Fibroblast of upper back skin (primary cell): ENCODE results near the gene SYNPO2.
"Not testable (repeated sequence)": the region's sequence is repeated elsewhere in the genome, so short reads cannot be mapped to it uniquely, and the experiment has no call there.

ENCODE experiments used
- DNase-seq: peaks from one replicate; pipeline ENCODE4 v3.0.0-alpha.2; 2013

Gene SYNPO2

DNA sequence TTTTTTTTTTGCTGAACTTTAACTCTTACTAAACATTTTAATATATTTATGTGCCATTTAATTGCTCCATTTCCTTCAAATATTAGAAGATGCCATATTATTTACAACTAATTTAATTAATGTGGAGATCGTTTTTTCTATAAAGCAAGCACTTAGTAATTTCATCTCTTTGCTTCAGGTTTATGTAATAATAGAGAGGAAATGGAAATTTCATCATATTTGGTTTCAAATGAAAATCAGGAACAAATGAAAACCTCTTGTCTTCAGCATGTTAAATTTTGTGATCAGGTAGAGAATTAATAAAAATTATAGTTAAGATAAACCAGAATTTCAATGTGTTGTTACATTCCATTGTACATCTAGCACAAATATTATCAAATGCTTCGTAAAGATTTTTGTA lies 120.1 kb downstream of the SYNPO2 start:
- no peak for DNase-seq

DNA sequence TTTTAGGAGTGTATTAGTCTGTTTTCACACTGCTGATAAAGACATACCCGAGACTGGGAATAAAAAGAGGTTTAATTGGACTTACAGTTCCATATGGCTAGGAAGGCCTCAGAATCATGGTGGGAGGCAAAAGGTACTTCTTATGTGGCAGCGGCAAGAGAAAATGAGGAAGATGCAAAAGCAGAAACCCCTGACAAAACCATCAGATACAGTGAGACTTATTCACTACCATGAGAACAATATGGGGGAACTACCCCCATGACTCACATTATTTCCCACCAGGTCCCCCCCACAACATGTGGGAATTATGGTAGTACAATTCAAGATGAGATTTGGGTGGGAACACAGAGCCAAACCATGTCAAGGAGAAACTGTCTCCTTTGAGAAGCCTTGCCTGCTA lies 121.6 kb downstream of the SYNPO2 start:
- DNase-seq: not testable (repeated sequence)

DNA sequence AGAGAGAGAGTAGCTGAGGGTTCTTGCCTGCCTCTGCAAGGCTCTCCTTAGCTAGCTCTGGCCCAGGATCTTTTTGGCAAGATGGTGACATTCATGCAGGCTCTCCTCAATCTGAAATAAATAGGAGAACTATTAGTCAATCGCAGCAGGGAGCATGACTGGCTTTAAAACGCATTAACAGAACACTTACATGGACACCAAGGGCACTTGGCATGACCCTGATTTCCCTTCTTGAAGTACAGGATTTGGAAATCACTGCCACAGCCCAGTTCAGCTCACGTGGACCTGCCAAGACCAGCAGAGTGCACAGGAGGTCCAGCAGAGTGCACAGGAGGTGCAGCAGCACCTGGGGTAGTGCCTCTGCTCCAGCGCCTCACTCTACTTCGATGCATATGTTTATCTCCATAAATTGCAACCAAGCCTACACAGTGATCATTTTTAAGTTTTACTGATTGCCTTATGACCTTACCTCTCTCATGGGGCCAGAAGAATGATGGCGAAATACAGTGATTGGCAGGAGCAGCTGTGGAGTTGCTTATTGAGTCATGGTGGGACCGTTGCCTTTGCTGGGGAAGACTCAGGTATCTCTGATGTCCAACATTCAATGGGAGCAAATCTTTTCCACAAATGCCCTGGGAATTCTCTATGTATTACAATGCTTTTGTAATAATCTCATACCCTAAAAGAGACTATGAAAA lies 122.4 kb downstream of the SYNPO2 start:
- peak; percentile 21 for DNase-seq

DNA sequence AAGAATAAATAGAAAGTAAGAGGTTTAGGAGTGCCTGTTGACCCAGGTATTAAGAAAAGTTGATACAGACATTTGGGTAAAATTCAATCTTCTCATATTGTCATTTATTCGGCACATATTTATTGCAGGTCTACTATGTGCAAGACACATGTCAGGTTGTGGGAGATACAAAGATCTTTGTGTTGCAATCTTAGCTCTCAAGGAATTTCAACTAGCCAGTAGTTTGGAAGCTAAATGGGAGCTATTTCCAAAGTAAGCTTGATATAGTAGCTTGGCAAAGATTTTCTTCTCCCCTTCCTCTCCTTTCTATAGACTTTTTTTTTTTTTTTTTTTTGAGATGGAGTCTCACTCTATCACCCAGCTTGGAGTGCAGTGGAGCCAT lies 122.9 kb downstream of the SYNPO2 start:
- no peak for DNase-seq

DNA sequence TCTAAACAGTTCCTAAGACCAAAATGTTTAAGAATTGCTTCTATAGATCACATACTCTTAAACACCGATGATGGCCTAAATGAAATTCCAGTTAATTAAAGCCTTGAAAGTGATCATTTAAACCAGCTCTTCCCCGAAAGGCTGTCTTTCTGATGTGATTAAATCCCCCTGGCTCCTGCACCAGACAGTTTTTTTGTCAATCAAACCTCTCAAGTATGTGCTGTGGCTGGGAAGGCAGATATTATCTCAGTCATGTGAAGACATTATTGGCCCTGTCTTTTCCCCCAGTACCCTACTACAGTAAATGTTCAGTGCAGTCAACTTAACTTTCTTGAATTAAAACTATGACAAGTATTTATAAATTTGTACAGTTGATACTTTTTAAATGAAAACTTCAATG lies 126.0 kb downstream of the SYNPO2 start:
- DNase-seq: no peak

DNA sequence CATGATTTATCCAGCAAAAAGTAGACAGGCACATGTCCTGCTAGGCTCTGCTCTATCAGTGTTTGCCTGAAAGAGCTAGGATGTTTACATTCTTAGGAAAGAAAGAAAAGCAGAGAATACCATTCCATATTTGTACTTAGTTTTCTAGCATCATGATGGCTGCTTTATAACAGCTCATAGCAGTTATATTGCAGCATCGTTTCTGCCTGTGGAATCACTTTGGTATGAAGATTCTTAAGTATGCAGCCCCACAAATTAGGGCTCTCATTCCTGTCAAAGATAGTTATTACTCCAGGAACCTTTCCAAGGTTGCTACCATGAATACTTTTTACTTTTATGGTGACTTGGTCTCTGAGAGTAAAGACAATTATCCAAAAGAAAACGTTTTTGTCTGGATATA lies 128.0 kb downstream of the SYNPO2 start:
- peak; percentile 94 for DNase-seq

DNA sequence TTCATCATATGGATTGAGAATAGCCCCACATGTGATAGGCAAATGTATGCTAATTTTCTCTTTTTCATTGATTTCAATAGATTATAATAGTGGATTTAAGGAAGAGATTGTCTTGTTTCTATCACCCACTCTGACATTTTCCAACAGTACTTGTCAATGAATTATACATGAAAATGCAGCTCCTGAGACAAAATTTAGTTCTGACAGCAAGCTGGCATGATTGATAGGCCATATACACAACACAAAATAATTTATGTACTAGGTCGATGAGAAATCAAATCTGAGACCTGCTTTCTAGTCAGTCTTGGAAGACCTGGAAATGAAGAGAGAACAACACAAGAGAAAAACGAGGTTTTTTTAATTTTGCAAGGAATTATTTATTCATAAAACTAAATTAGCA lies 129.0 kb downstream of the SYNPO2 start:
- DNase-seq: no peak

DNA sequence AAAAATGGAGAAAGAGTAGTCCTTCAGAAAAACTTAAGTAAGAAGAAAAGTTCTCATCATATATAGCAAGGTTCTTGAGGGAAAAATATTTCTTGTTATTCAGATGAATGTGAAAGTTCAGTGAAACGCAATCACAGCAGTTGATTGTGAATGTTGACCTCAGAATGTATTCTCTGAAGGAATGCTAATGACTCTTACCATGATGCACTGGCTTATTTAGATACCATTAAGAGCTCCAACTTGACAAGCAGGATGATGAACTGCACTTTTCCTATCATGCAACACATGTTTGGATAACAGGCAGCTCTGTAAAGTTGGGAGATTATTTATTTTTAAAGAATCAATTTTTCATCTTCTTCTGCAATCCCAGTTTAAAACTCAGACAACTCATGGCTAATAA lies 131.5 kb downstream of the SYNPO2 start:
- DNase-seq: peak; percentile 72

DNA sequence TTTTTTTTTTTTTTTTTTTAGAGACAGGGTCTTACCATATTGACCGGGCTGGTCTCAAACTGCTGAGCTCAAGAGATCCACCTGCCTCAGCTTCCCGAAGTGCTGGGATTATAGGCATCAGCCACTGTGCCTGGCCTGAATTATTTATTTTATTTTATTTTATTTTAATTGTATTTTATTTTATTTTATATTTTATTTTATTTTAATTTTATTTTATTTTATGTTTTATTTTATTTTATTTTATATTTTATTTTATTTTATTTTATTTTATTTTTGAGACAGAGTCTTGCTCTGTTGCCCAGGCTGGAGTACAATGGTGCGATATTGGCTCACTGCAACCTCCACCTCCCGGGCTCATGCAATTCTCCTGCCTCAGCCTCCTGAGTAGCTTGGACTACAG lies 133.9 kb downstream of the SYNPO2 start:
- not testable (repeated sequence) for DNase-seq

DNA sequence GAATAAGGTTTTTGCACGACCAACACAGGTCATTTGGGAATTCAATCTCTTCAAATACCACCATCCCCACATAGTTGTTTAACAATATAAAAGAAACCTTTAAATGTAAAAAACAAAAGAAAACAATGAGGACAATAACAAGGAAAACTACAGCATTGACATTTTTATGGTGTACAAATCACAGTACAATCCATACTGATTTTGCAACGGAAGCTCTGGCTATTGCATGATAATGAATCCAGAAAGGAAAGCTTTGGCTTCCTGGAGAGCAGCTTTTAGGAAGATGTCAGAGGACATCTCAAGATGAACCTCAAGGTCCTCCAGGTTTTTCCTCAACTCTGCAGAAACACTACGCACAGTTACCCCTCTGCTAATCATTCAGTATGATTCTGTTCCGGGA lies 135.4 kb downstream of the SYNPO2 start:
- no peak for DNase-seq

DNA sequence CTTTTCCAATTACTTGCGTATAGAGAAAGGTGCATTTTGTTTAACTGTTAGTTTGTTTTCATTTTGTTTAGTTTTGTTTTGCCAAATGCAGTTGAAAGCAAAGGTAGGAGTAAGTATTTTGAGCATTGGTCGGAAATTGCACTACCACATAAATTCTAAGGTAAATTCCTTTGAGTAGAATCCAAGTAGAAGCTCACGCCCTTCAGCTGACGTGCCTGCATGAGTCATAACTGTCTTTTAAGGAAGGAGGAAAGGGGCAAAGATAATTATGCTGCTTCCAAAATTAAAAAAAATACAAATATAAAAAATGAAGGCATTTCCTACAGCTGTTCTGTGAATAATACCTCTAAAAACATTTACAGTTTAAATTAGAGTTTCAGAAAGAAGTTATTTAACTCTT lies 136.8 kb downstream of the SYNPO2 start:
- peak; percentile 62 for DNase-seq

DNA sequence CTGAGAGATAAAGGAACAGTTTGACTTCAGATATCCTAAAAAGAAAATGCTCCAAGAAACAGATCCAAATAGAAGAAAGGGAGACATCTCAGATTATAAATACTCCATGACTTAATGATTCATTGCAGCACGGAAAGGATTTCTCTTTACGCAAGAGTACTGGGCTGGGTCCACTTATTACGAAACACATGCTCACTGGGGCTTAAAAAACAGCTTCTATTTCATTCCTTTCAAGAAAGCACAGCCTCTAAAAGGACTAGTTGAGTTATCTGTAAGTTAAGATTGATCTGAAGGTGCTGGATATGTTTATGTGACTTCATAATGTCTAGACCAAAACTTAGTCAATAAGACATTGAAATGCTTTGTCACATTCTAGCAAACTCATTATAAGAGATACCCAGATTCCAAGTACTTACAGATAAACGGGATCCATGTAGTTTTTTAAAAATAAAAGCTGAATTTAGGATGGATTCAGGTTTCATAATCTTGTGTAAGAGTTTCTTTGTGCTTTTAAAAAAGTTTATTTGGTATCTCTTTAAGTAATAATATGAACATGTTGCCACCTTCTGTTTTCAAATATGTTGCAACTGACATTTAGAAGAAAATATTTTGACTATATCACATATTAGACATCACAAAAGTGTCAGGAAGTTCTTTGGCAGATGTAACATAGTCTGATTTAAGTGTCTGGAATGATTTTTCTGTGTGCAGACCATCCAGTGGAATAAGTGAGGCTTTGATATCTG lies 137.4 kb downstream of the SYNPO2 start:
- peak; percentile 89 for DNase-seq

DNA sequence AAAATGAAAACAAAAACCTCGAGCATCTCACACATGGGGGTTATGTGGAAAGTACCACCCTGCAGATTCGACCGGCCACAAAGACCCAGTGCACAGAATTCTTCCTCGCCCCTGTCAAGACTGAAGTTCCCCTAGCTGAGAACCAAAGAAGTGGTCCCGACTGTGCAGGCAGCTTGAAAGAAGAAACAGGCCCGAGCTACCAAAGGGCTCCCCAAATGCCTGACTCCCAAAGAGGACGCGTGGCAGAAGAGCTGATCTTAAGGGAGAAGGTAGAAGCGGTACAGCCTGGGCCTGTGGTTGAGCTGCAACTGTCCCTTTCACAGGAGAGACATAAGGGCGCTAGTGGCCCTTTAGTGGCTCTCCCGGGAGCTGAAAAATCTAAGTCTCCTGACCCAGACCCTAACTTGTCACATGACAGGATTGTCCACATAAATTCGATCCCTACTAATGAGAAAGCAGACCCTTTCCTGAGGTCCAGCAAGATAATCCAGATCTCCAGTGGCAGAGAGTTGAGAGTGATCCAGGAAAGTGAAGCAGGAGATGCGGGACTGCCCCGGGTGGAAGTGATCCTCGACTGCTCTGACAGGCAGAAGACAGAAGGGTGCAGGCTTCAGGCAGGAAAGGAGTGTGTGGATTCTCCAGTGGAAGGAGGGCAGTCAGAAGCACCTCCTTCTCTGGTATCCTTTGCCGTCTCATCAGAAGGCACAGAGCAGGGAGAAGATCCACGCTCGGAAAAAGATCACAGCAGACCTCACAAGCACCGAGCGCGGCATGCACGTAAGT lies 138.2 kb downstream of the SYNPO2 start:
- DNase-seq: no peak

DNA sequence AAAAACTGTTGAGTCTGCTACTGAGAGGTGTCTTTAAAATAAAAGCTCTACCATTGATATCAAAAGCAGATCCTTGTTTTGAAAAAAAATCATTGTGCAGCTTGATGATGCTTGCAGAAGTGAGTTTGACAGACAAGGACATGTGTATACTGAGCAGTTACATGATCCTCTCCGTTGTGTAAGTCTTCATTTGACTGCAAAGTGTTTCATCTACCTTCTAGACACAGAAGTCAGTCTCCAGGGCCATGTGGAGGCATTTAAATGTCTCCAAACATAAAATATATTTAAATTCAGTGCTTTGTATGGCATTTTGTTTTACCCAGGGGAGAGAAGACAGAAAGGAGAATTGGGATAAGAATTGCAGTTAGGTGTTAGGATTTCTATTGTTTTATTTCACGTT lies 139.2 kb downstream of the SYNPO2 start:
- no peak for DNase-seq

DNA sequence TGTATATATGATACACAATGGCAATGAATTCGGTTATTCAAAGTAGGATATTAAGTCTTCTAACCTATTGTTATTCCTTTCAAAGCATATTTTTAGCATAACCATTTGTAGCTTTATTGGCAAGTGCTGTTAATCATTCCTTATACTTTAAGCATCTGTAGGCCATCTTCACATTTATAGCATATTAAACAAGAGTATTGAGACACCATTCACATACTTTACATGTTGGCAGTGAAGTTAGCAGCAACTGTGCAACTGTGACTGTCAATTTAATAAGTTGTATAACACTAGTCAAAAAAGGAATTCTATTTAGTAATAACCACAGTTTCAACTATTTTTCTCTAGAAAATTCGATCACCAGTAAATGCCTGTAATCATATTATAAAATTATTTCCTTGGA lies 139.6 kb downstream of the SYNPO2 start:
- no peak for DNase-seq

DNA sequence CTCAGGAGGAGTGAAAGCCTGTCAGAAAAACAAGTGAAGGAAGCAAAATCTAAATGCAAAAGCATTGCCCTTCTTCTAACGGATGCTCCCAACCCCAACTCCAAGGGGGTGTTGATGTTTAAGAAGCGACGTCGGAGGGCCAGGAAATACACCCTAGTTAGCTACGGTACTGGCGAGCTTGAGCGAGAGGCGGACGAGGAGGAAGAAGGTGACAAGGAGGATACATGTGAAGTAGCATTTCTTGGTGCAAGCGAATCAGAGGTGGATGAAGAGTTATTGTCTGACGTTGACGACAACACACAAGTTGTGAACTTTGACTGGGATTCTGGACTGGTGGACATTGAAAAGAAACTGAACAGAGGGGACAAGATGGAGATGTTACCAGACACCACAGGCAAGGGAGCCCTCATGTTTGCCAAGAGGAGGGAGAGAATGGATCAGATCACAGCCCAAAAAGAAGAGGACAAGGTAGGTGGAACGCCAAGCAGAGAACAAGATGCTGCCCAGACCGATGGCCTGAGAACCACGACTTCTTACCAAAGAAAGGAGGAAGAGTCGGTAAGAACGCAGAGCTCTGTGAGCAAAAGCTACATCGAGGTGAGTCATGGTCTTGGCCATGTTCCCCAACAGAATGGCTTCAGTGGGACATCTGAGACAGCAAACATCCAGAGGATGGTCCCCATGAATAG lies 141.3 kb downstream of the SYNPO2 start:
- DNase-seq: no peak

DNA sequence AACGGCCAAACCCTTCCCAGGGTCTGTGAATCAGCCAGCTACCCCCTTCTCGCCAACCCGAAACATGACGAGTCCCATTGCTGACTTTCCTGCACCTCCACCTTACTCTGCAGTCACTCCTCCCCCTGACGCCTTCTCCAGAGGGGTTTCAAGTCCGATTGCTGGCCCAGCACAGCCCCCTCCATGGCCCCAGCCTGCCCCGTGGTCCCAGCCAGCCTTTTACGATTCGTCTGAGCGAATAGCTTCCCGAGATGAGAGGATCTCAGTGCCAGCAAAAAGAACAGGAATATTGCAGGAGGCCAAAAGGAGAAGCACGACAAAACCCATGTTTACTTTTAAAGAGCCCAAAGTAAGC lies 141.9 kb downstream of the SYNPO2 start:
- DNase-seq: no peak

DNA sequence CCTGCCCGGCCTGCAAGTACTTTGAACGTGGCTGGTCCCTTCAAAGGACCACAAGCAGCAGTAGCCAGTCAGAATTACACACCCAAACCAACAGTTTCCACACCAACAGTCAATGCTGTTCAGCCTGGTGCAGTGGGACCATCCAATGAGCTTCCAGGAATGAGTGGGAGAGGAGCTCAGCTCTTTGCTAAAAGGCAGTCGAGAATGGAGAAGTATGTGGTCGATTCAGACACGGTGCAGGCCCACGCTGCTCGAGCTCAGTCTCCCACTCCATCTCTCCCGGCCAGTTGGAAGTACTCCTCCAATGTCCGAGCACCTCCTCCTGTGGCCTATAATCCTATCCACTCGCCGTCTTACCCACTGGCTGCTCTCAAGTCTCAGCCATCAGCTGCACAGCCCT lies 142.6 kb downstream of the SYNPO2 start:
- no peak for DNase-seq

DNA sequence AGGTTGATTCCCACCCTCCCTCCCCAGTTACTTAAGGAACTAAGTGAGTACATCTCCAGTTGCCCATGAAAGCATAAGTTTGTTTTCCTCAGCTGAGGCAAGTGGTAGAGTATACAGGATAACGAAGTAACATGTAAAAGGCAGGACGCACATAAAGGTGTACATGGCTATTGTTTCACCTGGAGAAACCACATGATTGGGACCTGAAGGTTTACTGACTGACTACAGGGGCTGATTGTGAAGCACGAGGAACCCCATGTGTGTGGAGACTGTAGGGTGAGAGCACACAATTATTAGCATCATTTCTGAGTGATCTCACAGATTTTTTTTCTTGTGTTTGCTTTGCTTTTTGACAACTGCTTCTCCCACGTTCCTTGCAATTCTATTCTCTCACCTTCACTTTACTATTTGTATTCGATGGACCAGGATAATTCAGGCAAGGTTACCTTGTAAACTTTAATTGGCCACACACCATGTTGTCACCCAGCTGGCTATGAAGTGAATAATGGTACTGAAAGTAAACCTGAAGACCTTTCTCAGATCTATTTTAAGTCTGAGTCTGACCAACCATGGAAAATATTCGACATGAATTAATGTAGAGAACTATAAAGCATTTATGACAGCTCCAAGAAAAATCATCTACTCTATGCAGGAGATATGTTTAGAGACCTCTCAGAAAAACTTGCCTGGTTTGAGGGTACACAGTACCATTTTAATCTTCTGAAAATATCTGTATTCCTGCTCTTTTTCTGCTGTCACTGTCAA lies 144.4 kb downstream of the SYNPO2 start:
- no peak for DNase-seq

DNA sequence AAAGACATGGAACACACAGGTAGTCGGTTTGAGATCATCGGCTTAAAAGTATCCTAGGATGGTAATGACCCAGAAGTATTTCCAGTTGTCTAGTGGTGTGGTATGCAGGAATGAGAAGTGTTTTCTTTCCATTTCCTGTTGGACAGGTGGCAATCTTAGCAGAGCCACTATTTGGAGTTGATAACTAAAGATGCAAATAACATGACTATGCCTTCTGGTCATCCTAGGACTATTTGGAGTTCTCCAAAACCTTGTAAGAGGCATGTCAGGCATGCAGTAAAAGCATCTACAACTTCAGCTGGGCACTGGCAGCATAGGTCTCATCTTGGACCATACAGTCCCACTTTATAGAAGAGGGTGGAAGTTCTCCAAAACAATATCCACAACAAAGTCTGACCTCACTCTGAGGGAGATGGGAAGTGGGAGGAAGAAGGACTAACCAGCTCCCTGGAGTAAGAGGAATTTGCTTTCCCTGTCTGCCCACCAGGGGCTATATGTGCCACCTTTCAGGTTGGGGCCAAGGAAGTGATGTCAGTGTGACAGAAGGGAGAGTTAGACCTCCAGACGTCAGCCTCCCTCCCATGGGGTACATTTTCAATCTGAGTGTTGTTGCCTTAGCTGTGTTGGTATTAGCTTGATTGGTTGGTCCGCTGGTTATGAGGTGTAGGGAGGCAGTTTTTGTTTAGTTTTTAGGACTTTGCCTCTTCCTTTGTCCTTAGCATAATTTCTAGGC lies 145.8 kb downstream of the SYNPO2 start:
- DNase-seq: peak; percentile 44

DNA sequence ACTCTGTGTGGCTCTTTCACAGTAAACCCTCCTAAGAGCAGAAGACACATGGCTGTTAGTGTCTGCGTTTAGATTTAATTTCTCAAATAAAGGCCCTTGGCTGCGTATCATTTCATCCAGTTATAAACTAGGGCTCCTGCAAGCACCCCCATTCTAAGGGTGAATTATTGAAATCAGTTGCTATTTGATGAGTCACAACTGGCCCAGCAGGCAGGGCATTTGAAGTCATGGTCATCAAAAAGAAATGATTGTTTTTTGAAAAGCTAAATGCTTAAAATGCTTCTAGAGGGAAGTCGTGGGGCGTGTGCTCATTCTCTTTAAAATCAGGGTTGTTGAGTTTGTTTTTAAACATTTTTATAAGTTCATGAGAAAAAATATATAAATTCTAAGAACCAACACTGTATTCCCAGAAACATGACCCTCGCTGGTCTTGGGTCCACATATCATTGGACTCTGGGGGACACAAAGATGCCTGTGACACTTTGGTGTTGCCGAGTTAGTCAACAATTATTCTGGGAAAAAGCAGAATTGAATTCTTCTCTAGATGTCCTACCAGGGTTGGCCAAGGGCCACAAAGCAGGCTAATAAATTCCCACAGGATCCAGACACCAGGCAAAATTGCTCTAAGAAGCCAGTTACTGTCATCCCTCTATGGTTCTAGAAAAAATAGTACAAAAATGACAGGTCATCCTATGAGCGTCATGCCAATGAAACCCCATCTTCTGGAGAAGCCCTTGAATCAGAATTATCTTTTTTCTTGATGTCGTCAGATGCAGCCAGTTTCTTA lies 147.5 kb downstream of the SYNPO2 start:
- DNase-seq: peak; percentile 52
